CD4-positive, alpha-beta T cell (primary cell): ENCODE results near the gene DCDC2. TPM values are rescaled to one million over a fixed set of nuclear protein-coding genes. Genes with fewer than 3 reads are reported as not detected.

Source experiments
- ATAC-seq: fragments of 200-7000 bp; cut with Tn5 transposase; one replicate; pipeline ENCODE4 v1.10.0; 2022; ENCODE audit warnings: mild to moderate bottlenecking; ENCODE audit not compliant: poor library complexity
- CTCF ChIA-PET: fragments of 350-600 bp; sonication (Branson Sonifier 250); formaldehyde crosslinking; loops from one replicate; lab custom pipeline; 2021; ENCODE audit warnings: antibody characterized with exemption, inconsistent platforms; lab: Charles Lee
- POLR2A ChIA-PET: fragments of 350-600 bp; sonication (Branson Sonifier 250); formaldehyde crosslinking; loops from one replicate; lab custom pipeline; 2021; ENCODE audit warnings: antibody characterized with exemption, inconsistent platforms; lab: Charles Lee
- DNase-seq, 14 experiments: peaks; one replicate each; pipeline ENCODE4 v3.0.0-alpha.2; 2013 to 2020; ENCODE audit warnings: mixed read lengths in 2 of 14
- H3K27ac ChIP-seq, 2 donors: one replicate each; pipeline versions ENCODE4 v1.5.1 to v1.7.0; 2013; ENCODE audit warnings: low read length in 2 of 2, low read depth in 1 of 2, mild to moderate bottlenecking in 1 of 2
- H3K27me3 ChIP-seq, 2 experiments: 1 replicate in 1 of 2; 2 replicates in 1 of 2; pipeline versions ENCODE4 v1.6.1 to v1.7.0; 2013; ENCODE audit warnings: low read length in 2 of 2, control low read depth in 1 of 2, mild to moderate bottlenecking in 1 of 2, moderate library complexity in 1 of 2; ENCODE audit not compliant: insufficient read depth in 2 of 2, control insufficient read depth in 1 of 2
- H3K36me3 ChIP-seq: one replicate; pipeline ENCODE4 v1.6.1; 2013; ENCODE audit warnings: low read length, control low read depth; ENCODE audit not compliant: insufficient read depth
- H3K4me1 ChIP-seq: one replicate; pipeline ENCODE4 v1.6.1; 2013; ENCODE audit warnings: low read length, control low read depth; ENCODE audit not compliant: insufficient read depth
- H3K4me3 ChIP-seq: one replicate; pipeline ENCODE4 v1.5.1; 2013; ENCODE audit warnings: mild to moderate bottlenecking, low read length, moderate library complexity
- H3K9me3 ChIP-seq, 2 experiments: 1 replicate in 1 of 2; 2 replicates in 1 of 2; pipeline versions ENCODE4 v1.6.1 to v1.7.0; 2013; ENCODE audit warnings: low read length in 2 of 2, mild to moderate bottlenecking in 2 of 2, control low read depth in 1 of 2, moderate library complexity in 1 of 2; ENCODE audit not compliant: control insufficient read depth in 1 of 2, insufficient read depth in 1 of 2
- H3K27ac Mint-ChIP-seq: one replicate; pipeline ENCODE4 v1.8.0; 2020; ENCODE audit warnings: mixed read lengths
- H3K27me3 Mint-ChIP-seq: one replicate; pipeline ENCODE4 v1.8.0; 2021; ENCODE audit warnings: mixed read lengths
- H3K36me3 Mint-ChIP-seq: one replicate; pipeline ENCODE4 v1.8.0; 2021; ENCODE audit warnings: low read depth, mixed read lengths
- H3K4me1 Mint-ChIP-seq: one replicate; pipeline ENCODE4 v1.8.0; 2021; ENCODE audit warnings: low read depth, mixed read lengths
- H3K4me3 Mint-ChIP-seq: one replicate; pipeline ENCODE4 v1.8.0; 2020; ENCODE audit warnings: mild to moderate bottlenecking, mixed read lengths
- H3K9me3 Mint-ChIP-seq: one replicate; pipeline ENCODE4 v1.8.0; 2020; ENCODE audit warnings: mixed read lengths
- CTCF ChIP-seq: fragments of 200-600 bp; IDR thresholded peaks from one replicate; pipeline ENCODE4 v1.8.0; 2022; ENCODE audit warnings: antibody characterized with exemption, mild to moderate bottlenecking
- intact Hi-C, 2 experiments: fragments of 100-400 bp; cut with DNase I in 1 of 2; cut with micrococcal nuclease in 1 of 2; formaldehyde crosslinking; loops; one replicate each; pipeline versions ENCODE4 v1.15.1 to v1.9.0; 2023 to 2025; cut with DNase I, micrococcal nuclease
- total RNA-seq, 174 experiments: library from RNA in 2 of 174; stranded (reverse) in 2 of 174; gene quantifications; one replicate each; pipeline ENCODE4 v1.2.3 and lab custom pipeline; 2021 to 2026

The DCDC2 gene
- total RNA-seq, 2 experiments from 2014 or later = 0.05 TPM; not detected in 1

GRCh38 chr6:24359640-24360454, 2.0 kb upstream of the DCDC2 start:
- TF ChIP-seq CTCF = peak; percentile 84
- no peaks in the 10 kb centered on the region for H3K9me3 Mint-ChIP-seq
- Histone ChIP-seq H3K4me1 (peaks cover 22% of the 10 kb centered on the region), H3K27ac (no peak overlapping the region), H3K27me3 (peaks cover 0 to 2% of the 10 kb centered on the region in 2 experiments), H3K36me3 (no peaks in the 10 kb centered on the region), H3K4me3 (peak overlapping the region; percentile 49), H3K9me3 (peaks cover 0 to 4% of the 10 kb centered on the region in 2 experiments)
- H3K27me3 Mint-ChIP-seq = peaks cover 9% of the 10 kb centered on the region
- H3K27ac Mint-ChIP-seq = peak overlapping the region; percentile 21
- peak overlapping the region; percentile 83 for H3K4me3 Mint-ChIP-seq
- DNase-seq (peak; percentile 65 to 91 (median 76)), ATAC-seq (peak; percentile 90)
- POLR2A ChIA-PET = interaction anchor here (1.2 kb wide), 1 partner anchor 135 kb away, joined by 5 read pairs; the partner anchor contains the start of gene ALDH5A1
- peaks cover 34% of the 10 kb centered on the region for H3K4me1 Mint-ChIP-seq
- intact Hi-C loops = loop anchor here in 1 of 2 experiments (2.0 kb wide), 1 partner anchor 35 kb away; no protein-coding TSS in a partner anchor
- CTCF ChIA-PET = interaction anchor here (1.0 to 1.1 kb wide), 2 partner anchors 19 to 69 kb away, joined by 3 to 4 read pairs; no protein-coding TSS in a partner anchor
- H3K36me3 Mint-ChIP-seq = no peaks in the 10 kb centered on the region

DNA sequence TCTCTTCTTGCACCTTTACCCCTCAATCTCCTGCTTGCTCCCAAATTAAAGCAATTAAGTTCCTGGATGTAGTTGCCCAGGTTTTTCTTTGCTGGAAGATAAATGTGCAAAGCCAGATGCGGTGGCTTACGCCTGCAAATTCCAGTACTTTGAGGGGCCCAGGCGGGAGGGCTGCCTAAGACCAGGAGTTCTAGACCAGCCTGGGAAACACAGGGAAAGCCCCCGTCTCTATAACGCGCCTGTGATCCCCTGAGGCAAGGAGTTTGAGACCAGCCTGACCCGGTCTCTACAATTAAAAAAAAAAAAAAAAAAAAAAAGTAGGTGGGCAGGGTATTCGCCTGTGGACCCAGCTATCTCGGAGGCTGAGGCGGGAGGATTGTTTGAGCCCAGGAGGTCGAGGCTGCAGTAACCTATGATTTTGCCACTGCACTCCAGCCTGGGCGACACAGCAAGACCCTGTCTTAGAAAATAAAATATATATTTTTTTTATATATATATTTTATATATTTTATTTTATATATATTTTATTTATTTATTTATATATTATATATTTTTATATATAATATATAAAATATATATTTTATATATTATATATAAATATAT, 461 bp upstream of the DCDC2 start:
- Mint-ChIP-seq H3K36me3 (no peaks in the 10 kb centered on the region), H3K27me3 (no peaks in the 10 kb centered on the region), H3K9me3 (no peaks in the 10 kb centered on the region), H3K4me1 (peaks cover 34% of the 10 kb centered on the region), H3K4me3 (peak overlapping the region; percentile 87), H3K27ac (peak overlapping the region; percentile 84)
- POLR2A ChIA-PET = interaction anchor here (1.3 kb wide), 1 partner anchor 137 kb away, joined by 3 read pairs; the partner anchor contains the start of gene ALDH5A1
- intact Hi-C loops = loop anchor here in 1 of 2 experiments (2.0 kb wide), 1 partner anchor 36 kb away; no protein-coding TSS in a partner anchor
- peak overlapping the region; percentile 51 for H3K4me3 ChIP-seq
- H3K4me1 ChIP-seq = peaks cover 22% of the 10 kb centered on the region
- no peak overlapping the region for H3K27ac ChIP-seq
- ATAC-seq (no peak), DNase-seq (no peak)
- peaks cover 0 to 2% of the 10 kb centered on the region in 2 experiments for H3K27me3 ChIP-seq
- CTCF ChIA-PET = no interaction called here
- no peak for TF ChIP-seq CTCF
- H3K9me3 ChIP-seq = peaks cover 0 to 4% of the 10 kb centered on the region in 2 experiments
- H3K36me3 ChIP-seq = no peaks in the 10 kb centered on the region

DNA sequence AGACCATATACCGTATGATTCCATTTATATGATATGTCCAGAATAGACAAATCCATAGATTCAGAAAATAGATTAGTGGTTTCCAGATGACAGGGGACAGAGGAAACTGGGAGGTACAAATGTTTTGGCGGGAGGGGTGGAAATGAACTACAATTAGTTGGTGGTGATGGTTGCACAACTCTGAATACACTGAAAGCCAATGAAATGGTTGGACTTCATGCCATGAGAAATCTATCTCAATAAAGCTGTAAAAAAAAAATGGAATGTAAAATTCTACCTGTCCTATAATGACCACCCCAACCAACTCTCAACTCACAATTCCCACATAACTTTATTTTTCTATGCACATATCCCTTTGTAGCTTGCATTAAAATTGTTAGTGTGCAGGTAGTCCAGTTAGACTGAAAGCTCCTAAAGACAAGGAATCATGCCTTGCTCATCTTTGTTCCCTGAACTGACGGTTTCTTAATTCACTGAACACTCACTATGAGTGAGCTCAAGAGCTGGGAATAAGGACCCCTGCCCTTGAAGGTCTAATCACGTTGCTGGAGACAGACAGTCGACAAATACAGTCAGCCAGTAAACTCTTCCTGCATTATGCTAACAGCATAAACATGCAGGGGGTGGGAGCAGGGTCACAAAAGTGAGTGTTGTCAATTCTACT, 1.4 kb downstream of the DCDC2 start:
- DNase-seq = no peak
- CTCF ChIA-PET = no interaction called here
- H3K4me3 ChIP-seq = no peak overlapping the region
- POLR2A ChIA-PET = no interaction called here
- Mint-ChIP-seq H3K4me1 (peaks cover 34% of the 10 kb centered on the region), H3K4me3 (peak overlapping the region; percentile 42), H3K9me3 (no peaks in the 10 kb centered on the region), H3K36me3 (no peaks in the 10 kb centered on the region), H3K27me3 (no peaks in the 10 kb centered on the region), H3K27ac (no peak overlapping the region)
- H3K27me3 ChIP-seq = peaks cover 0 to 2% of the 10 kb centered on the region in 2 experiments
- no peak for ATAC-seq
- H3K9me3 ChIP-seq = peaks cover 0 to 4% of the 10 kb centered on the region in 2 experiments
- intact Hi-C loops = no loop called here
- H3K27ac ChIP-seq = no peak overlapping the region
- TF ChIP-seq CTCF = no peak
- peaks cover 22% of the 10 kb centered on the region for H3K4me1 ChIP-seq
- no peaks in the 10 kb centered on the region for H3K36me3 ChIP-seq
